A673 (cell line): Measurements from ENCODE around the gene CENPI. TPM values are rescaled to one million over a fixed set of nuclear protein-coding genes. Genes with fewer than 3 reads are reported as not detected.

Source experiments
- BruUV-seq: library from RNA; stranded (reverse); fragments of 400-500 nt; replicated peaks from 2 replicates; lab custom pipeline; 2021; lab: Mats Ljungman, UMichigan
- CTCF ChIA-PET: fragments of 300-600 bp; sonication (Branson Sonifier 250); formaldehyde crosslinking; loops from one replicate; lab custom pipeline; 2022; ENCODE audit warnings: antibody characterized with exemption; lab: Charles Lee
- POLR2A ChIA-PET: fragments of 300-600 bp; sonication (Branson Sonifier 250); formaldehyde crosslinking; loops from one replicate; lab custom pipeline; 2022; ENCODE audit warnings: antibody characterized with exemption; ENCODE audit not compliant: low non-redundant PET; lab: Charles Lee
- DNase-seq: peaks from one replicate; pipeline ENCODE4 v3.0.0-alpha.2; 2015; ENCODE audit warnings: low spot score
- H3K27ac ChIP-seq: fragments of 200-600 bp; sonication (generic); 2 replicates; pipeline ENCODE4 v1.5.1; 2016; ENCODE audit warnings: mixed run types, low read depth, mild to moderate bottlenecking, mixed read lengths, antibody characterized with exemption, low read length; ENCODE audit not compliant: poor library complexity, severe bottlenecking
- H3K27me3 ChIP-seq: fragments of 200-600 bp; sonication (generic); replicated peaks from 2 replicates; pipeline ENCODE4 v1.6.1; 2017; ENCODE audit warnings: mixed run types, low read depth, mild to moderate bottlenecking, mixed read lengths, antibody characterized with exemption, low read length; ENCODE audit not compliant: insufficient read depth, poor library complexity
- H3K36me3 ChIP-seq: fragments of 200-600 bp; sonication (generic); 2 replicates; pipeline ENCODE4 v1.6.1; 2016; ENCODE audit warnings: mixed run types, mild to moderate bottlenecking, mixed read lengths, antibody characterized with exemption, low read length; ENCODE audit not compliant: insufficient read depth, poor library complexity, severe bottlenecking
- H3K4me1 ChIP-seq: fragments of 200-600 bp; sonication (generic); 2 replicates; pipeline ENCODE4 v1.6.1; 2017; ENCODE audit warnings: mixed run types, mild to moderate bottlenecking, mixed read lengths, antibody characterized with exemption, low read length; ENCODE audit not compliant: insufficient read depth, poor library complexity, severe bottlenecking
- H3K4me3 ChIP-seq: fragments of 200-600 bp; sonication (generic); 2 replicates; pipeline ENCODE4 v1.5.1; 2016; ENCODE audit warnings: low read depth, mixed run types, mild to moderate bottlenecking, mixed read lengths, low read length; ENCODE audit not compliant: poor library complexity, severe bottlenecking
- H3K9me3 ChIP-seq: fragments of 200-600 bp; sonication (generic); 2 replicates; pipeline ENCODE4 v1.6.1; 2016; ENCODE audit warnings: mixed run types, low read depth, mild to moderate bottlenecking, mixed read lengths, antibody characterized with exemption, low read length; ENCODE audit not compliant: poor library complexity, severe bottlenecking
- CTCF ChIP-seq: fragments of 300-800, 200-600 bp; sonication (generic); conservative IDR thresholded peaks from 2 replicates; pipeline ENCODE4 v1.5.1; 2017; ENCODE audit warnings: low read depth, mild to moderate bottlenecking, antibody characterized with exemption, low read length, moderate library complexity, mixed read lengths
- EZH2 ChIP-seq: fragments of 200-600 bp; sonication (generic); IDR thresholded peaks from 2 replicates; pipeline ENCODE4 v1.6.1; 2017; ENCODE audit warnings: borderline replicate concordance, low read depth, mild to moderate bottlenecking, mixed read lengths, antibody characterized with exemption, low read length; ENCODE audit not compliant: poor library complexity, severe bottlenecking
- intact Hi-C: fragments of 100-400 bp; cut with micrococcal nuclease; formaldehyde crosslinking; loops from one replicate; pipeline ENCODE4 v1.10.0; 2022; ENCODE audit not compliant: unreplicated experiment
- total RNA-seq: library from RNA; stranded (reverse); gene quantifications from 2 replicates; pipeline ENCODE4 v1.2.3, GENCODE V29; 2021

The CENPI gene
- total RNA-seq, 1 experiment from 2014 or later = 40.9 TPM

DNA sequence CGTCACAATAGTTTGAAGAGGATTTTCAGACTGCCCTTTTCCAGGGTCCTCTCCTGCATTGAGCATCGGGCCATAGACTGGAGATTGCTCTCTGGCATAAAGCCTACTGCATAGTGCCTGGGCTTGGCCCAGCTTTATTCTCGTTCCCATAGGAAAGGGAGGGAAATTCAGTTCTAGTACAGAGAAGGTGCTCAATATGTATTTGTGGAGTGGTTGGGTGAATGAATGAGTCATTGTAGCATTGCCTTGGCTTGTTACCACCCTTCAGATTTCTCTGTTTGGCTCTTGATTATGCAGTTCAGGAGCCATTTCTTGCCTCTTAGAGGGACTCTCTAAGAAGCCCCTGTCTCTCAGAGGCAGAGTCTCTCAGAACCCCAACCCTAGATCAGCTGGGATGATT is 16.8 kb upstream of the CENPI start:
- intact Hi-C loops = no loop called here
- H3K9me3 ChIP-seq = no peaks in the 10 kb centered on the region
- TF ChIP-seq CTCF (no peak), EZH2 (no peak)
- CTCF ChIA-PET = no interaction called here
- no TSS peak for BruUV-seq
- no peak for DNase-seq
- H3K4me3 ChIP-seq = no peak overlapping the region
- POLR2A ChIA-PET = no interaction called here
- no peaks in the 10 kb centered on the region for H3K4me1 ChIP-seq
- H3K27me3 ChIP-seq = no peaks in the 10 kb centered on the region
- H3K36me3 ChIP-seq = no peaks in the 10 kb centered on the region
- no peak overlapping the region for H3K27ac ChIP-seq

GRCh38 chrX:101091817-101092216 is 6.2 kb upstream of the CENPI start:
- intact Hi-C loops = no loop called here
- BruUV-seq = no TSS peak
- no peak overlapping the region for H3K27ac ChIP-seq
- ChIA-PET POLR2A (no interaction called here), CTCF (no interaction called here)
- no peaks in the 10 kb centered on the region for H3K27me3 ChIP-seq
- H3K9me3 ChIP-seq = no peaks in the 10 kb centered on the region
- TF ChIP-seq EZH2 (no peak), CTCF (no peak)
- H3K4me1 ChIP-seq = no peaks in the 10 kb centered on the region
- DNase-seq = no peak
- no peak overlapping the region for H3K4me3 ChIP-seq
- H3K36me3 ChIP-seq = no peaks in the 10 kb centered on the region

- no peak for DNase-seq
- POLR2A ChIA-PET = no interaction called here
- no TSS peak for BruUV-seq
- Histone ChIP-seq H3K36me3 (peaks cover 47% of the 10 kb centered on the region), H3K9me3 (no peaks in the 10 kb centered on the region), H3K27me3 (no peaks in the 10 kb centered on the region), H3K27ac (no peak overlapping the region), H3K4me1 (no peaks in the 10 kb centered on the region), H3K4me3 (no peak overlapping the region)
- CTCF ChIA-PET = no interaction called here
- TF ChIP-seq EZH2 (no peak), CTCF (no peak)
- intact Hi-C loops = no loop called here
Measured at GRCh38 chrX:101108284-101108683, 10.3 kb downstream of the CENPI start.
